Cardiac fibroblast (primary cell): ENCODE results near the gene DCDC2.

Experiments used
- DNase-seq, 2 donors: peaks; one replicate each; pipeline versions ENCODE4 v3.0.0 to v3.0.0-alpha.2; 2010; ENCODE audit warnings: low read depth in 2 of 2
- H3K4me3 ChIP-seq, 2 donors: replicated peaks in 1 of 2; 1 replicate in 1 of 2; 2 replicates in 1 of 2; pipeline ENCODE4 v1.5.1; 2011; ENCODE audit warnings: low read depth in 2 of 2, low read length in 2 of 2, mild to moderate bottlenecking in 2 of 2, moderate library complexity in 1 of 2
- CTCF ChIP-seq: IDR thresholded peaks from one replicate; pipeline ENCODE4 v1.5.1; 2011; ENCODE audit warnings: low read depth, mild to moderate bottlenecking, low read length, inconsistent platforms

DCDC2 gene

GRCh38 chr6:24397631-24398030 lies 39.8 kb upstream of the DCDC2 start:
- no peak overlapping the region for H3K4me3 ChIP-seq
- no peak for DNase-seq
- no peak for TF ChIP-seq CTCF

GRCh38 chr6:24396824-24397223 lies 39.0 kb upstream of the DCDC2 start:
- TF ChIP-seq CTCF = no peak
- H3K4me3 ChIP-seq = no peak overlapping the region
- no peak for DNase-seq

- TF ChIP-seq CTCF = no peak
- peak; percentile 60 to 93 for DNase-seq
- H3K4me3 ChIP-seq = no peak overlapping the region
These were observed 37.0 kb upstream of the DCDC2 start for GRCh38 chr6:24394780-24395437.

GRCh38 chr6:24394061-24394779 lies 36.4 kb upstream of the DCDC2 start:
- no peak overlapping the region for H3K4me3 ChIP-seq
- no peak for TF ChIP-seq CTCF
- DNase-seq = no peak

GRCh38 chr6:24391756-24392405 lies 34.0 kb upstream of the DCDC2 start:
- no peak for TF ChIP-seq CTCF
- H3K4me3 ChIP-seq = no peak overlapping the region
- DNase-seq = no peak

GRCh38 chr6:24391208-24391607 lies 33.3 kb upstream of the DCDC2 start:
- no peak overlapping the region for H3K4me3 ChIP-seq
- DNase-seq = no peak
- TF ChIP-seq CTCF = no peak
